Mesodermal cell (in vitro differentiated cells): Measurements from ENCODE around the gene NBDY.

Experiments
- H3K27ac ChIP-seq: 2 replicates; pipeline ENCODE4 v1.7.0; 2013; ENCODE audit warnings: mild to moderate bottlenecking, low read depth, low read length, moderate library complexity; ENCODE audit not compliant: severe bottlenecking
- H3K36me3 ChIP-seq: 2 replicates; pipeline ENCODE4 v1.7.1; 2013; ENCODE audit warnings: mild to moderate bottlenecking, low read length, moderate library complexity; ENCODE audit not compliant: control insufficient read depth, insufficient read depth
- H3K4me1 ChIP-seq: one replicate; pipeline ENCODE4 v1.7.1; 2013; ENCODE audit warnings: mild to moderate bottlenecking, low read length; ENCODE audit not compliant: insufficient read depth, control insufficient read depth, poor library complexity, severe bottlenecking
- H3K4me3 ChIP-seq: 2 replicates; pipeline ENCODE4 v1.7.0; 2013; ENCODE audit warnings: low read length, control low read depth, mild to moderate bottlenecking; ENCODE audit not compliant: insufficient read depth, poor library complexity, severe bottlenecking; ENCODE audit errors: extremely low read depth
- H3K9me3 ChIP-seq: 2 replicates; pipeline ENCODE4 v1.7.1; 2013; ENCODE audit warnings: mild to moderate bottlenecking, low read length, moderate library complexity; ENCODE audit not compliant: control insufficient read depth
- WGBS, 2 experiments: methylation state at CpG; one replicate each; pipeline ENCODE4 v1.1.5; 2013; ENCODE audit warnings: missing lambda C conversion rate in 2 of 2; ENCODE audit not compliant: insufficient coverage in 2 of 2; 5-methylcytosine and 5-hydroxymethylcytosine counted together

The NBDY gene

DNA sequence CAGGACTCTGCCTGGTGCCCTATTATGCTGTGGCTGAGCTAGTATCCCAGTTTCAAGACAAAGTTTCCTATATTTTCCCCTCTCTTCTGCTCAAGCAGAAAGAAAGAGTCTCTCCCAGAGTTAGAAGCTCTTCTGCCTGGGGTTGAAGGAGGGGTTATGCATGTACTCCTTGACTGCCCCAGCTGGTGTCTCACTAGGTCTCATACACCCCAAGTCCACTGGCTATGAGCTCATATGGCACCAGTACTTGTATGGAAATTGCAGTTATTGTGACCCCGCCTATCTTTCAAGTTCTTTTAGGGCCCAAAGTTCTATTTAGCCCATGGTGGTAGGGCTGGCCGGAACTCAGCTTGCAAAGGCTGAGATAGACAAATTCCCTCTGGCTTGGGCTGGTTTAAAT is 131.8 kb downstream of the NBDY start:
- H3K4me1 ChIP-seq: no peaks in the 10 kb centered on the region
- no peaks in the 10 kb centered on the region for H3K9me3 ChIP-seq
- H3K27ac ChIP-seq: no peak overlapping the region
- WGBS, 2 experiments: no CpG with 5 or more reads among the region's 2 CpGs
- no peak overlapping the region for H3K4me3 ChIP-seq
- no peaks in the 10 kb centered on the region for H3K36me3 ChIP-seq
